Suprapubic skin (tissue), 4 donors: ENCODE results near the gene FBXL3. TPM values are rescaled to one million over a fixed set of nuclear protein-coding genes. Genes with fewer than 3 reads are reported as not detected.
"Not testable (repeated sequence)": the region's sequence is repeated elsewhere in the genome, so short reads cannot be mapped to it uniquely, and the experiment has no call there.

Experiments used
- DNase-seq, 2 donors: peaks; one replicate each; pipeline ENCODE4 v3.0.0-alpha.2; 2019; ENCODE audit warnings: low spot score in 2 of 2
- H3K27ac ChIP-seq: fragments of 200-600 bp; sonication (generic); one replicate; pipeline ENCODE4 v1.5.1; 2019
- H3K27me3 ChIP-seq: fragments of 200-600 bp; sonication (generic); one replicate; pipeline ENCODE4 v1.5.1; 2019
- H3K36me3 ChIP-seq: fragments of 200-600 bp; sonication (generic); one replicate; pipeline ENCODE4 v1.5.1; 2019
- H3K4me1 ChIP-seq: fragments of 200-600 bp; sonication (generic); one replicate; pipeline ENCODE4 v1.5.1; 2019
- H3K4me3 ChIP-seq: fragments of 200-600 bp; sonication (generic); one replicate; pipeline ENCODE4 v1.5.1; 2019; ENCODE audit warnings: mild to moderate bottlenecking
- H3K9me3 ChIP-seq: fragments of 200-600 bp; sonication (generic); one replicate; pipeline ENCODE4 v1.5.1; 2019
- CTCF ChIP-seq, 2 donors: fragments of 200-600 bp in 1 of 2; fragments of 450-650 bp in 1 of 2; sonication (generic) in 1 of 2; IDR thresholded peaks; one replicate each; pipeline ENCODE4 v1.5.1; 2016 to 2019; ENCODE audit warnings: antibody characterized with exemption in 2 of 2, mild to moderate bottlenecking in 1 of 2, moderate library complexity in 1 of 2
- EP300 ChIP-seq: sonication (generic); formaldehyde crosslinking; IDR thresholded peaks from one replicate; pipeline ENCODE4 v1.6.1; 2017; ENCODE audit warnings: antibody characterized with exemption
- POLR2A ChIP-seq, 2 donors: fragments of 450-650 bp; IDR thresholded peaks; one replicate each; pipeline ENCODE4 v1.6.1; 2017; ENCODE audit warnings: antibody characterized with exemption in 2 of 2, mild to moderate bottlenecking in 2 of 2, moderate library complexity in 2 of 2
- POLR2AphosphoS5 ChIP-seq, 3 donors: sonication (generic); formaldehyde crosslinking; IDR thresholded peaks; one replicate each; pipeline ENCODE4 v1.6.1; 2017; ENCODE audit warnings: antibody characterized with exemption in 3 of 3
- WGBS: methylation state at CpG from one replicate; pipeline ENCODE4 v1.1.5; 2018; 5-methylcytosine and 5-hydroxymethylcytosine counted together
- total RNA-seq, 4 donors: library from RNA; depleted of rRNA; stranded (reverse); fragments of >200 nt; gene quantifications; one replicate each; pipeline ENCODE4 v1.1.0, GENCODE V29; 2016

FBXL3 gene
- total RNA-seq, 4 donors from 2014 or later = 59.1 to 86.2 (median 69.1) TPM

DNA sequence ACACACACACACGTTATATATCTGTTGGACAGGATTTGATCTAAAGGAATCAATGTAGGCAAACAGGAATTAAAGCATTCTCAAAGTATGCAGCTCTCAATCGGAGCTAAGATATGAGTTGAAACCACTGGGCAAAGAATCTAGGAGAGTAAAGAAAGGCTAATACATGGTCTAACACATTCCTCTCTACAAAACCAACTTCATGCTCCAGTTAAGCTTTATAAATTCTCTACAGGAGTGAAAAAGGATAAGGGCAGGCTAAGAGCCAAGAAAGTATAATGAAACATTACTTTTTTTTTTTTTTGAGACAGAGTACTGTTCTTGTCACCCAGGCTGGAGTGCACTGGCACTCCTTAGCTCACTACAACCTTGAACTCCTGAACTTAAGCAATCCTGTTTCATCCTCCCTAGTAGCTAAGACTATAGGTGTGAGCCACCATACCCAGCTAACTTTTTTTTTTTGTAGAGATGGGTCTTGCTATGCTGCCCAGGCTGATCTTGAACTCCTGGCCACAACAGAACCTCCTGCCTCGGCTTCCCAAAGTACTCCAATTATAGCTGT is 10.6 kb downstream of the FBXL3 start:
- H3K27ac ChIP-seq = peak overlapping the region; percentile 73

DNA sequence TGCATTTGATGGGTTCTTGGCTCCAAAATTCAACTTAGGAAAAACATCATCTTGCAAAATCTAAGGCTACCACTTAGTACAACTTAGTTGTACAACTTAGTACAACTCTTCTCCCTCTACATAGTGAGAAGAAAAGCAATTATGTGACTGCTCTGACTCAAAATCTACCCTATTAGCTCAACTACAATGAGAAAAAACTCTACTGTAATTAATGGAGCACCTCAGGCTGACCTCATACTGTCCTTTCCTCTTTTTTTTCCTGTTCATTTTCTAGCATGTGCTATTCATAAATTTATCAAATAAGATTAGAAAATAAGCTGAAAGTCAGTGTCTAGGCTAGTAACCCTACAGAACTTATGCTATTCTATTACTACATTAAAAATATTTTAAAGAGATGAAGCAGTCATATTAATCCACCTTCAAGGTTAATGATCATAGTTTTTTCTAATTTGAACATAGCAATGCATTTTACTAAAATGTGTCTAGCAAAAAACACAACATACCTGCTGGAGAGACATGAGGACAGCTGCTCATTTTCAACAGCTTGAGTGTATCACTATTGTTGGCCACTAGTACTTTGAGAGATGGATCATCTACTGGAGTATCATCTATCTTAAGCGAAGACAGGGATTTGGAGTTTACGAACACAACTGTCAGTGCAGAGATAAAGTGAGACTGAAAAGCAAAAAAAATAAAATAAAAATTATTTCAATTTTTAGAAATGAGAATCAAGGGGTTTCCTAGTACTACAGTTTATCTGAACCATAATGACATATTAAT is 11.9 kb downstream of the FBXL3 start:
- Histone ChIP-seq H3K27ac (no peak overlapping the region), H3K4me1 (peaks cover 39% of the 10 kb centered on the region), H3K27me3 (no peaks in the 10 kb centered on the region), H3K36me3 (peaks cover 71% of the 10 kb centered on the region), H3K9me3 (no peaks in the 10 kb centered on the region), H3K4me3 (no peak overlapping the region)
- TF ChIP-seq POLR2AphosphoS5 (IDR thresholded peaks at IDR 0.05) (no peak), CTCF (IDR thresholded peaks at IDR 0.05) (no peak), POLR2A (IDR thresholded peaks at IDR 0.05) (no peak), EP300 (no peak)
- DNase-seq = no peak
- 96% methylated on average over 2 of the region's 2 CpGs for WGBS

More for the DNA sequence above, 10.6 kb downstream of the FBXL3 start:
- TF ChIP-seq POLR2AphosphoS5 (IDR thresholded peaks at IDR 0.05) = no peak
- no peak for TF ChIP-seq CTCF (IDR thresholded peaks at IDR 0.05)
- no peak for TF ChIP-seq EP300
- no peak for TF ChIP-seq POLR2A (IDR thresholded peaks at IDR 0.05)
- WGBS = 88% methylated on average over 3 of the region's 3 CpGs
- peaks cover 59% of the 10 kb centered on the region for H3K36me3 ChIP-seq
- H3K9me3 ChIP-seq = no peaks in the 10 kb centered on the region
- H3K4me3 ChIP-seq = no peak overlapping the region
- no peaks in the 10 kb centered on the region for H3K27me3 ChIP-seq
- DNase-seq = no peak
- H3K4me1 ChIP-seq = peaks cover 50% of the 10 kb centered on the region

DNA sequence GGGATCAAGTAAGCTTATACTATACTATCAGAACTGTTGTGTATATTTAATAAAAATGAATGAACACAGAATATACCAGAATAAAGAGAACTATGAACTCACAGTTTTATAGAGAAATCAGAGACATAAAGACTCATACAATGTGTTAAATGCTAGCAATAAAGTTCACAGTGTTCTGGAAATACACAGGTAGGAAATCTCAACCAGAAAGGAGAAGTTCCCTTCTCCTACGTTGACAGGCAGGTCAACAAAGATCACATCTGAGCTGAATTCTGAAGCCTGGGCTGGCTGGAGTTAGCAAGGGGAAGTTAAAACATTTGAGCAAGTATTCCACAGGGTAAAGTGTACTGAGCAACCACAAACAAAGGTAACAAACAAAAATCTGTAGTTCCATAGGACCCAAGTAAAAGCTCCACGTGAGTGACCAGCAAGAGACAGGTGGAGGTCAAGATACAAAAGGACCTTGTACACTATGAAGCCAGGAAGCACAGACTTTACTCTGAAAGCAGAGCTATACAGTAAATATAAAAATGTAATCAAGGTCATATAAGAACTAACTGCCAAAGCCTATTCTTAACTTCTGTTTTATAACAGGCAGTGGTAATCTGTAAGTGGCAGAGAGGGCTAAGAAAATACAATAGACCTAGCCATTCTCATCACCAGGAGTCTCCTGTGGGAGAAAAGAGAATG is 13.0 kb downstream of the FBXL3 start:
- WGBS = 87% methylated on average over 2 of the region's 2 CpGs
- Histone ChIP-seq H3K27ac (no peak overlapping the region), H3K36me3 (peaks cover 82% of the 10 kb centered on the region), H3K27me3 (no peaks in the 10 kb centered on the region), H3K4me3 (no peak overlapping the region), H3K9me3 (no peaks in the 10 kb centered on the region), H3K4me1 (peaks cover 31% of the 10 kb centered on the region)
- no peak for TF ChIP-seq CTCF (IDR thresholded peaks at IDR 0.05)
- no peak for TF ChIP-seq EP300
- TF ChIP-seq POLR2A (IDR thresholded peaks at IDR 0.05) = no peak
- TF ChIP-seq POLR2AphosphoS5 (IDR thresholded peaks at IDR 0.05) = no peak
- DNase-seq = no peak

DNA sequence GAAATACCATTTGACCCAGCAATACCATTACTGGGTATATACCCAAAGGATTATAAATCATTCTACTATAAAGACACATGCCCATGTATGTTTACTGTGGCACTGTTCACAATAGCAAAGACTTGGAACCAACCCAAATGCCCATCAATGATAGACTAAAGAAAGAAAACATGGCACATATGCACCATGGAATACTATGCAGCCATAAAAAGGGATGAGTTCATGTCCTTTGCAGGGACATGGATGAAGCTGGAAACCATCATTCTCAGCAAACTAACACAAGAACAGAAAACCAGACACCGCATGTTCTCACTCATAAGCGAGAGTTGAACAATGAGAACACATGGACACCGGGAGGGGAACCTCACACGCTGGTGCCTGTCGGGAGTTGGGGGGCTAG is 17.2 kb downstream of the FBXL3 start:
- H3K4me3 ChIP-seq = not testable (repeated sequence)

GRCh38 chr13:77009011-77009410 is 17.9 kb downstream of the FBXL3 start:
- TF ChIP-seq EP300 = no peak
- no peak for TF ChIP-seq POLR2A (IDR thresholded peaks at IDR 0.05)
- no peak for TF ChIP-seq CTCF (IDR thresholded peaks at IDR 0.05)
- TF ChIP-seq POLR2AphosphoS5 (IDR thresholded peaks at IDR 0.05) = no peak
- H3K27me3 ChIP-seq = no peaks in the 10 kb centered on the region
- H3K4me1 ChIP-seq = peaks cover 8% of the 10 kb centered on the region
- no peak for DNase-seq
- H3K36me3 ChIP-seq = peaks cover 67% of the 10 kb centered on the region
- no peaks in the 10 kb centered on the region for H3K9me3 ChIP-seq
- WGBS = 75% methylated on average over 2 of the region's 2 CpGs
- no peak overlapping the region for H3K4me3 ChIP-seq
- no peak overlapping the region for H3K27ac ChIP-seq

More for the DNA sequence above, 17.2 kb downstream of the FBXL3 start:
- DNase-seq, H3K27me3 ChIP-seq, H3K27ac ChIP-seq, H3K4me1 ChIP-seq, H3K9me3 ChIP-seq: not testable (repeated sequence)
- peaks cover 74% of the 10 kb centered on the region for H3K36me3 ChIP-seq
- 84% methylated on average over 5 of the region's 5 CpGs for WGBS

GRCh38 chr13:77008337-77008736 is 18.6 kb downstream of the FBXL3 start:
- H3K27ac ChIP-seq, H3K9me3 ChIP-seq, H3K4me3 ChIP-seq, H3K4me1 ChIP-seq, H3K27me3 ChIP-seq, DNase-seq: not testable (repeated sequence)
- H3K36me3 ChIP-seq = peaks cover 63% of the 10 kb centered on the region
- WGBS = 92% methylated on average over 4 of the region's 4 CpGs
